HepG2 (cell line): ENCODE data around the gene SSMEM1. TPM values are rescaled to one million over a fixed set of nuclear protein-coding genes. Genes with fewer than 3 reads are reported as not detected.

Experiments used
- ATAC-seq: fragments of 200-7000 bp; cut with Tn5 transposase; 3 replicates; pipeline ENCODE4 v1.9.1; 2020; ENCODE audit warnings: mild to moderate bottlenecking, moderate library complexity
- BruUV-seq: library from RNA; stranded (reverse); fragments of 400-500 nt; replicated peaks from 2 replicates; lab custom pipeline; 2021; lab: Mats Ljungman, UMichigan
- CTCF ChIA-PET: fragments of 300-600 bp; formaldehyde crosslinking; extraction: SDS; loops from one replicate; lab custom pipeline; 2021; ENCODE audit warnings: low total read pairs, inconsistent platforms, low intra/inter-chr PET ratio; lab: Yijun Ruan, JAX
- POLR2A ChIA-PET: fragments of 350-600 bp; sonication (Branson Sonifier 250); formaldehyde crosslinking; loops from one replicate; lab custom pipeline; 2020; ENCODE audit warnings: antibody characterized with exemption, inconsistent platforms; lab: Yijun Ruan, JAX
- DNase-seq: peaks from one replicate; pipeline ENCODE4 v3.0.0-alpha.2; 2015; ENCODE audit warnings: low spot score
- FAIRE-seq: peaks from 3 replicates; lab custom pipeline; 2011; peaks lifted over from hg19 to GRCh38; lab: Jason Lieb, UNC
- H2AFZ ChIP-seq: one replicate; pipeline ENCODE4 v1.6.1; 2011; ENCODE audit warnings: low read length, inconsistent platforms
- H3K27ac ChIP-seq: fragments of 300-600 bp; 3 replicates; pipeline ENCODE4 v1.8.0; 2011; ENCODE audit warnings: mixed run types, mild to moderate bottlenecking, mixed read lengths, low read length, inconsistent platforms; ENCODE audit not compliant: insufficient read depth; ENCODE audit errors: extremely low read length
- H3K27me3 ChIP-seq, 2 experiments: fragments of 200-600 bp in 1 of 2; 2 replicates in 1 of 2; 3 replicates in 1 of 2; pipeline versions ENCODE4 v1.6.0 to v1.8.0; 2011; ENCODE audit warnings: low read length in 2 of 2, mild to moderate bottlenecking in 2 of 2, moderate library complexity in 2 of 2, inconsistent platforms in 1 of 2; ENCODE audit not compliant: insufficient read depth in 2 of 2, control insufficient read depth in 1 of 2
- H3K36me3 ChIP-seq, 2 experiments: fragments of 200-600 bp in 1 of 2; replicated peaks in 1 of 2; 2 replicates in 1 of 2; 3 replicates in 1 of 2; pipeline versions ENCODE4 v1.5.1 to v1.8.0; 2011; ENCODE audit warnings: low read length in 2 of 2, inconsistent platforms in 1 of 2; ENCODE audit not compliant: insufficient read depth in 2 of 2, control insufficient read depth in 1 of 2
- H3K4me1 ChIP-seq: 2 replicates; pipeline ENCODE4 v1.5.1; 2012; ENCODE audit warnings: low read length, inconsistent platforms; ENCODE audit not compliant: insufficient read depth
- H3K4me2 ChIP-seq: 2 replicates; pipeline ENCODE4 v1.6.0; 2011; ENCODE audit warnings: low read depth, low read length, inconsistent platforms
- H3K4me3 ChIP-seq, 3 experiments: fragments of 200-600 bp in 1 of 3; sonication (generic), shearing (Covaris generic) in 1 of 3; replicated peaks in 1 of 3; 2 replicates each; pipeline ENCODE4 v1.5.1; 2011 to 2016; ENCODE audit warnings: low read length in 3 of 3, inconsistent platforms in 2 of 3, low read depth in 2 of 3, mild to moderate bottlenecking in 2 of 3, control low read depth in 1 of 3, mixed read lengths in 1 of 3; ENCODE audit not compliant: insufficient read depth in 1 of 3
- H3K79me2 ChIP-seq: one replicate; pipeline ENCODE4 v1.6.1; 2011; ENCODE audit warnings: low read length, inconsistent platforms; ENCODE audit not compliant: insufficient read depth
- H3K9ac ChIP-seq: 2 replicates; pipeline ENCODE4 v1.6.0; 2011; ENCODE audit warnings: mild to moderate bottlenecking, low read depth, low read length, inconsistent platforms; ENCODE audit not compliant: insufficient read depth
- H3K9me3 ChIP-seq: 2 replicates; pipeline ENCODE4 v1.5.1; 2012; ENCODE audit warnings: mild to moderate bottlenecking, low read length
- H4K20me1 ChIP-seq: 2 replicates; pipeline ENCODE4 v1.6.0; 2011; ENCODE audit warnings: inconsistent platforms, mild to moderate bottlenecking, low read length, moderate library complexity; ENCODE audit not compliant: insufficient read depth
- CBX1 ChIP-seq: IDR thresholded peaks from one replicate; pipeline ENCODE4 v1.6.1; 2016; ENCODE audit warnings: antibody characterized with exemption, low read depth
- CBX5 ChIP-seq: sonication (generic); formaldehyde crosslinking; IDR thresholded peaks from 2 replicates; pipeline ENCODE4 v1.4.0; 2020; ENCODE audit warnings: missing genetic modification reagents, borderline replicate concordance
- KDM1A ChIP-seq: IDR thresholded peaks from 2 replicates; pipeline ENCODE4 v1.6.1; 2016; ENCODE audit warnings: missing compliant biosample characterization
- KDM2A ChIP-seq: sonication (generic); formaldehyde crosslinking; IDR thresholded peaks from 2 replicates; pipeline ENCODE4 v1.4.0; 2020; ENCODE audit warnings: low read depth, missing genetic modification reagents, borderline replicate concordance
- NFYC ChIP-seq: IDR thresholded peaks from 2 replicates; pipeline ENCODE4 v1.6.1; 2016; ENCODE audit warnings: missing genetic modification reagents, missing compliant biosample characterization
- PHF20 ChIP-seq: sonication (generic); formaldehyde crosslinking; IDR thresholded peaks from 2 replicates; pipeline ENCODE4 v1.5.0; 2020; ENCODE audit warnings: mild to moderate bottlenecking, missing genetic modification reagents
- PLSCR1 ChIP-seq: sonication (generic); formaldehyde crosslinking; IDR thresholded peaks from 2 replicates; pipeline ENCODE4 v1.5.0; 2020; ENCODE audit warnings: missing genetic modification reagents, mild to moderate bottlenecking, borderline replicate concordance
- ZMAT5 ChIP-seq: sonication (generic); formaldehyde crosslinking; IDR thresholded peaks from 2 replicates; pipeline ENCODE4 v1.5.0; 2020; ENCODE audit warnings: mild to moderate bottlenecking, low read depth, missing genetic modification reagents, borderline replicate concordance
- ZNF10 ChIP-seq: sonication (generic); formaldehyde crosslinking; IDR thresholded peaks from 2 replicates; pipeline ENCODE4 v1.4.0; 2020; ENCODE audit warnings: mild to moderate bottlenecking, low read depth, missing genetic modification reagents, borderline replicate concordance
- ZNF547 ChIP-seq: sonication (generic); formaldehyde crosslinking; IDR thresholded peaks from 2 replicates; pipeline ENCODE4 v1.5.1; 2020; ENCODE audit warnings: mild to moderate bottlenecking, missing genetic modification reagents
- WGBS: methylation state at CpG from one replicate; pipeline ENCODE4 v1.1.6; 2017; ENCODE audit warnings: low lambda C conversion rate; 5-methylcytosine and 5-hydroxymethylcytosine counted together
- in situ Hi-C: cut with HindIII; loops from 2 replicates; pipeline ENCODE4 v1.10.0; 2017; ENCODE audit warnings: low pct_unique_long_range_greater_than_20kb; ENCODE audit not compliant: extremely low pct_ligation_motif_present
- intact Hi-C: fragments of 100-400 bp; cut with micrococcal nuclease; formaldehyde crosslinking; loops from one replicate; pipeline ENCODE4 v1.10.0; 2022; ENCODE audit not compliant: unreplicated experiment
- polyA plus RNA-seq, 8 experiments: library from polyadenylated mRNA; depleted of rRNA in 3 of 8; stranded (reverse) in 7 of 8; unstranded in 1 of 8; fragments of >200 nt; fragmentation: Illumina TruSeq in 4 of 8; extraction: Trizol in 4 of 8; gene quantifications; 2 replicates each; pipeline versions ENCODE4 v1.2.1 to v1.2.3, GENCODE V29; 2011 to 2016; ENCODE audit warnings: low read depth in 4 of 8, missing spikeins in 1 of 8, mixed read lengths in 1 of 8; ENCODE audit not compliant: insufficient read depth in 1 of 8
- total RNA-seq, 5 experiments: library from RNA; depleted of rRNA; stranded (reverse); fragments of >200 nt; fragmentation: Illumina TruSeq; extraction: Trizol; gene quantifications; 2 replicates each; pipeline ENCODE4 v1.2.3, GENCODE V29; 2016; ENCODE audit warnings: low read depth in 1 of 5
- TF ChIP-seq, protein P1 (sequence below): sonication (generic); formaldehyde crosslinking; IDR thresholded peaks from 2 replicates; pipeline ENCODE4 v1.8.1; 2023; ENCODE audit warnings: mild to moderate bottlenecking, inconsistent platforms, moderate library complexity, missing genetic modification reagents, borderline replicate concordance
- TF ChIP-seq, protein P2 (sequence below): sonication (generic); formaldehyde crosslinking; IDR thresholded peaks from 2 replicates; pipeline ENCODE4 v1.4.0; 2020; ENCODE audit warnings: mild to moderate bottlenecking, low read depth, missing genetic modification reagents
- TF ChIP-seq, protein P3 (sequence below): sonication (generic); formaldehyde crosslinking; IDR thresholded peaks from 2 replicates; pipeline ENCODE4 v1.4.0; 2020; ENCODE audit warnings: missing genetic modification reagents

Gene SSMEM1
- total and polyA plus RNA-seq, 2 of the 13 experiments (the other 11 are each of a cell fraction or from before 2014, with no cell fraction given) = not detected

- ATAC-seq = no peak
- no peaks in the 10 kb centered on the region for H3K9me3 ChIP-seq
- in situ Hi-C loops = no loop called here
- no TSS peak for BruUV-seq
- no peak overlapping the region for H2AFZ ChIP-seq
- no peak overlapping the region for H3K27ac ChIP-seq
- H3K4me1 ChIP-seq = no peaks in the 10 kb centered on the region
- intact Hi-C loops = no loop called here
- DNase-seq = no peak
- H3K9ac ChIP-seq = no peak overlapping the region
- ChIA-PET CTCF (no interaction called here), POLR2A (no interaction called here)
- no peaks in the 10 kb centered on the region for H3K79me2 ChIP-seq
- 50% methylated on average over 2 of the region's 2 CpGs for WGBS
- peaks cover 1 to 33% of the 10 kb centered on the region in 2 experiments for H3K36me3 ChIP-seq
- H4K20me1 ChIP-seq = no peaks in the 10 kb centered on the region
- TF ChIP-seq NFYC (no peak), PHF20 (CRISPR knock-in tag) (no peak), ZNF10 (CRISPR knock-in tag) (no peak), CBX5 (CRISPR knock-in tag) (no peak), KDM1A (CRISPR knock-in tag) (no peak)
- TF ChIP-seq, all 625 proteins: peak for 0
- H3K4me2 ChIP-seq = no peak overlapping the region
- no peaks in the 10 kb centered on the region for H3K27me3 ChIP-seq
- H3K4me3 ChIP-seq = no peak overlapping the region
- FAIRE-seq = no peak
These were observed 10.6 kb upstream of the SSMEM1 start for GRCh38 chr7:130197094-130197493.

- no peak for DNase-seq
- no peak for ATAC-seq
- Histone ChIP-seq H4K20me1 (no peaks in the 10 kb centered on the region), H3K4me3 (no peak overlapping the region), H3K4me1 (peaks cover 19% of the 10 kb centered on the region), H3K36me3 (peaks cover 1 to 28% of the 10 kb centered on the region in 2 experiments), H2AFZ (no peak overlapping the region), H3K27ac (no peak overlapping the region), H3K9ac (no peak overlapping the region), H3K4me2 (no peak overlapping the region), H3K27me3 (no peaks in the 10 kb centered on the region; a peak in 1 of 5 replicates), H3K79me2 (peaks cover 7% of the 10 kb centered on the region), H3K9me3 (no peaks in the 10 kb centered on the region)
- BruUV-seq = no TSS peak
- in situ Hi-C loops = no loop called here
- intact Hi-C loops = loop anchor here (10.0 kb wide), 1 partner anchor 127 kb away; the partner anchor contains the start of gene KLHDC10
- no peak for FAIRE-seq
- ChIA-PET POLR2A (no interaction called here), CTCF (no interaction called here)
- WGBS = 94% methylated on average over 7 of the region's 7 CpGs
- TF ChIP-seq PLSCR1 (CRISPR knock-in tag) (no peak), ZMAT5 (CRISPR knock-in tag) (no peak), ZNF547 (CRISPR knock-in tag) (no peak), KDM2A (no peak), CBX1 (no peak)
- TF ChIP-seq, protein P1, sequence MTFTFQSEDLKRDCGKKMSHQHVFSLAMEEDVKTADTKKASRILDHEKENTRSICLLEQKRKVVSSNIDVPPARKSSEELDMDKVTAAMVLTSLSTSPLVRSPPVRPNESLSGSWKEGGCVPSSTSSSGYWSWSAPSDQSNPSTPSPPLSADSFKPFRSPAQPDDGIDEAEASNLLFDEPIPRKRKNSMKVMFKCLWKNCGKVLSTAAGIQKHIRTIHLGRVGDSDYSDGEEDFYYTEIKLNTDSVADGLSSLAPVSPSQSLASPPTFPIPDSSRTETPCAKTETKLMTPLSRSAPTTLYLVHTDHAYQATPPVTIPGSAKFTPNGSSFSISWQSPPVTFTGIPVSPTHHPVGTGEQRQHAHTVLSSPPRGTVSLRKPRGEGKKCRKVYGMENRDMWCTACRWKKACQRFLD (CRISPR knock-in tag) = no peak
- TF ChIP-seq, protein P2, sequence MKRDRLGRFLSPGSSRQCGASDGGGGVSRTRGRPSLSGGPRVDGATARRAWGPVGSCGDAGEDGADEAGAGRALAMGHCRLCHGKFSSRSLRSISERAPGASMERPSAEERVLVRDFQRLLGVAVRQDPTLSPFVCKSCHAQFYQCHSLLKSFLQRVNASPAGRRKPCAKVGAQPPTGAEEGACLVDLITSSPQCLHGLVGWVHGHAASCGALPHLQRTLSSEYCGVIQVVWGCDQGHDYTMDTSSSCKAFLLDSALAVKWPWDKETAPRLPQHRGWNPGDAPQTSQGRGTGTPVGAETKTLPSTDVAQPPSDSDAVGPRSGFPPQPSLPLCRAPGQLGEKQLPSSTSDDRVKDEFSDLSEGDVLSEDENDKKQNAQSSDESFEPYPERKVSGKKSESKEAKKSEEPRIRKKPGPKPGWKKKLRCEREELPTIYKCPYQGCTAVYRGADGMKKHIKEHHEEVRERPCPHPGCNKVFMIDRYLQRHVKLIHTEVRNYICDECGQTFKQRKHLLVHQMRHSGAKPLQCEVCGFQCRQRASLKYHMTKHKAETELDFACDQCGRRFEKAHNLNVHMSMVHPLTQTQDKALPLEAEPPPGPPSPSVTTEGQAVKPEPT (CRISPR knock-in tag) = no peak
- TF ChIP-seq, protein P3, sequence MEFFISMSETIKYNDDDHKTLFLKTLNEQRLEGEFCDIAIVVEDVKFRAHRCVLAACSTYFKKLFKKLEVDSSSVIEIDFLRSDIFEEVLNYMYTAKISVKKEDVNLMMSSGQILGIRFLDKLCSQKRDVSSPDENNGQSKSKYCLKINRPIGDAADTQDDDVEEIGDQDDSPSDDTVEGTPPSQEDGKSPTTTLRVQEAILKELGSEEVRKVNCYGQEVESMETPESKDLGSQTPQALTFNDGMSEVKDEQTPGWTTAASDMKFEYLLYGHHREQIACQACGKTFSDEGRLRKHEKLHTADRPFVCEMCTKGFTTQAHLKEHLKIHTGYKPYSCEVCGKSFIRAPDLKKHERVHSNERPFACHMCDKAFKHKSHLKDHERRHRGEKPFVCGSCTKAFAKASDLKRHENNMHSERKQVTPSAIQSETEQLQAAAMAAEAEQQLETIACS (CRISPR knock-in tag) = no peak
These were observed 5.9 kb upstream of the SSMEM1 start for GRCh38 chr7:130201796-130202195.
